Activated CD4-positive, CD25-positive, alpha-beta regulatory T cell (primary cell): ENCODE data around the gene MID1.
"Not testable (repeated sequence)": the region's sequence is repeated elsewhere in the genome, so short reads cannot be mapped to it uniquely, and the experiment has no call there.

ENCODE experiments used
- DNase-seq, 4 experiments: peaks; one replicate each; lab custom pipeline; 2025; lab: John Stamatoyannopoulos, UW

MID1 gene

GRCh38 chrX:10617186-10617998, 3.0 kb downstream of the MID1 start:
- DNase-seq = no peak

- DNase-seq = no peak
Measured at GRCh38 chrX:10615931-10616774, 4.2 kb downstream of the MID1 start.

DNA sequence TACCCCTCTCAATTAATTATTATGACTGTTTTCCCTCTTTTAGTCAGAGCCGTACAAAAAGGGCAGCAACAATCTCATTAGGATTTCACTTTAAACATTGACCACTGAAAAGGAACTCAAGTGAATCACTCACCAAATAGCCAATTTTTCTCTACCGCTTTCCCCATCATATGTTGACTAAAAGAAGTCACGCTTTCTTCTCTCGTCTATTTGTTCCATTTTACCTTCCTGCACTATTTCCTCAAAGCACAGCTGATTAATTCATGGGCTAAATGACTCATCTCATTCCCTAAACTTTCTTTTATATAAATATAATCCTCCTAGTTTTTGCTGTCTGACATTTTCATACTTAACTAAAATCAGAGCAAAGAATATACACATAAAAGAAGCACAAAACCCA, 8.2 kb downstream of the MID1 start:
- DNase-seq = no peak

DNA sequence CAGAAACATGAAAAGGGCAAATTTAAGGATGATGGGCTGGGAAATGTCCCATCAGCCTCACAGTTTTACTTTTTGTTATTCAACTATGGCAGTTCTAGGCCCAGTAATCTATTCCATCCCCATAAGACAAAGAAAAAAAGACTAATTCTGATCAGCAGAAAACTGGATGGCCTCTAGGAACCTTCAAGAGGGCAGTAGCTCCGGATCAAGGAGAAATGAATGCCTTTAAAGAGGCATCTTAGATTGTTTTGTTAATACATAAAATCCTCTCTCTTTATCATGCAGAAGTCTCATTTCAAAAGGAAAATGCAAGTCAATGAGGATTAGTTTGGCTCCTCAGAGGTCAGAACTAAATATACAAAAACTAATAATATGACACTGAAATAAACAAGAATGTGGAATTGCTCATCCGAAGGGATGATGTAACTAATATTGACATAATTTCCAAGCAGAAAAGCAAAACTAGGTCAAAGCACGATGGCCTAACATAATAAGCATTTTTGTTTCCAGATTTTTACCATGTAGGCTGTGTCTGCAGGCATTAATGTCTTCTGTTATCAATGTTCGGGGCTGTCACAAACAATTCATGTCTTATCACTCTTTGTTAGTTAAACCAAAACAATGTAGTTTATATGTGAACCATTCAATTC, 8.8 kb downstream of the MID1 start:
- no peak for DNase-seq

DNA sequence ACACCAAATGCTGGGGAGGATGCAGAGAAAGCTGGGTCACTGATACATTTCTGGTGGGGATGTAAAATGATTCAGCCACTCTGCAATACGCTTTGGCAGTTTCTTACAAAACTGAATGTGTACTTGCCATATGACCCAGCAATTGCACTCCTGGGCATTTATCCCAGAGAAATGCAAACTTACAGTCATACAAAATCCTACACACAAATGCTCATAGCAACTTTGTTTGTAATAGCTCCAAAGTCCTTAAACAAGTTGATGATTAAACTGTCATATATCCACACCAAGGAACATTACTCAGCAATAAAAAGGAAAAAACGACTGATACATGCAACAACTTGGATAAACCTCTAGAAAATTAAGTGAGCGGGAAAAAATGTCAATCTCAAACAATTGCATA, 12.3 kb downstream of the MID1 start:
- DNase-seq = no peak

- DNase-seq = no peak
Measured at GRCh38 chrX:10607233-10607632, 13.2 kb downstream of the MID1 start.

DNA sequence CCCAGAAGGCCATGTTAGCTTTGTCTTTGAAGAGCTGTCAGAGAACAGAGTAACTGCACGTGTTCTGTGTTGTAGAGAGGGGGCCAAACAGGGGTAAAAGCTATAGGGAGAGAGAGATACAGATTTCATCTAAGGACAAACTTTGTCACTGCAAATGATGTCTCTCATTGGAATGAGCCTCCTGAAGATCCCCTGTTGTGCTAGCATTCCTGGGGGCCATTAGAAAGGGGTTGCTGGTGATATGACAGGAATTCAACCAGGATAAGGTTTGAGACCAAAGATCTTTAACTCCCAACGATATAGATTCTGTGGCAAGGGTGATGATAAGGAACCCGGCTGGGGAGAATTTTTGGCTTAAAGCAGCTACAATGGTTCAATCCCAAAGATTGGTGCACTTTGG, 16.8 kb downstream of the MID1 start:
- DNase-seq = no peak

DNA sequence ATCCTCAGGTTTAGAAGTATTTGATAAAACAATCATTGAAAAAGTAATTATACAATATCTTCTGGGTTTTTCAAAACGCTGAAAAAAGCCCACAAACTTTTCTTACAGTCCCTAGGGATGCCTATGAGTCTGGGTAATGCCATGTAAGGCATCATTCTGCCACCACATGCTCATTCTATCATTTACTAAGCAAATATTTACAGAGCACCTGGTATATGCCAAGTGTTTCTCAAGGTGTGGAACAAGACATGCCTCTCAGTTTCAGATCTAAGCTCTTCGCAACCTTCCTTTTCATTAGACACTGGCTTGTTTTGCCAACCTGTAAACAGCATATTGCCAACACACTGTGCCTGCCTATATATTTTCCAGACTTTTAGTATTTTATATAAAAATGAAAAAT, 17.7 kb downstream of the MID1 start:
- DNase-seq = no peak

DNA sequence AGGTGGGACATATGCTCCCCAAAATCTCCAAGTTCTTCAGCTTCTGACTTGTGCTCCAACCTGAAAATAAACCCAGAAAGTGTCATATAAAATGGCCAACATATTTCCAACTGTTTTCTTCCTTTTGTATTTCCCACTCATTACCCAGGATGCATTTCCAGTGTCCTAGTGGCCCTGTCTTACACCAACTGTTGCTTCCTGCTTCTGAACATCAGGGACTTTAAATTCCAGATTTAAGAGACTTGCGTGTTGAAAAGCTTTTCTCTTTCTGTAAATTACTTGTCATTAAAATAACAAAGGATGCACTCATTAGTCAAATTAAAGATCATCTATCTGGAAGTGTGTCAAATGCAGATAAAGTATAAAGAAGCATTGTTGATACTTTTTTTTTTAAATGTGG, 19.9 kb downstream of the MID1 start:
- no peak for DNase-seq

- no peak for DNase-seq
Measured at GRCh38 chrX:10598540-10598939, 21.8 kb downstream of the MID1 start.

- no peak for DNase-seq
Measured at GRCh38 chrX:10597871-10598270, 22.5 kb downstream of the MID1 start.

- DNase-seq = no peak
Measured at GRCh38 chrX:10591363-10592335, 28.7 kb downstream of the MID1 start.

GRCh38 chrX:10589787-10590186, 30.6 kb downstream of the MID1 start:
- DNase-seq = not testable (repeated sequence)

DNA sequence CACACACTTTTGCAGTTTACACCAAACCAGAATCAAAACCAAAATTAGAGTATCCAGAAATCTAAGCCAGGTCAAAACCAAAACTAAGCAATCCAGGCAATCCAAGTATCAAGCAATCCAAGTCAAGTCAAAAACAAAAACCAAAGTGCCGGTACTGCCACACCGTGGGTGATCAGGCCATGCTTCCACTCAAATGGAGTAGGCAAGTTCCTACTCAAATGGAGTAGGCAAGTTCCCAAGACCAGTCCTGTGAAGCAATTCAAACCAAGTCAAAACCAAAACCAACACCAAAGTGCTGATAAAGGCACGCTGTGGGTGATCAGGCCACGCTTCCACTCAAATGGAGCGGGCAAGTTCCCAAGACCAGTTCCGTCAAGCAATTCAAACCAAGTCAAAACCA, 31.3 kb downstream of the MID1 start:
- DNase-seq = no peak

DNA sequence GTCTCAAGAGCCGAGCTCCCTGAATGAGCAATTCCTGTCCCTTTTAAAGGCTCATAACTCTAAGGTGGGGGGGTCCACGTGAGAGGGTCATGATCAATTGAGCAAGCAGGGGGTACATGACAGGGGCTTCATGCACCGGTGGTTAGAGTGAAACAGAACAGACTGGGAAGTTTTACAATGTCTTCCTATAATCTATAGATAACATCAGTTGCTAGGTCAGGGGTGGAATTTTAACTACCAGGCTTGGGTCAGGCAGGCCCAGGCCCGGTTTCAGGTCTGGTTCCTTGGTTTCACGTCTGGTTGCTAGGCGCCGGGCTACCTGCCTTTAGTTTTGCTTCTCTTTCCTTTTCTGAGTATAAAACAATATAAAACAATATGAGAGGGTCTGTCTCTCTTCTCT, 35.5 kb downstream of the MID1 start:
- not testable (repeated sequence) for DNase-seq

DNA sequence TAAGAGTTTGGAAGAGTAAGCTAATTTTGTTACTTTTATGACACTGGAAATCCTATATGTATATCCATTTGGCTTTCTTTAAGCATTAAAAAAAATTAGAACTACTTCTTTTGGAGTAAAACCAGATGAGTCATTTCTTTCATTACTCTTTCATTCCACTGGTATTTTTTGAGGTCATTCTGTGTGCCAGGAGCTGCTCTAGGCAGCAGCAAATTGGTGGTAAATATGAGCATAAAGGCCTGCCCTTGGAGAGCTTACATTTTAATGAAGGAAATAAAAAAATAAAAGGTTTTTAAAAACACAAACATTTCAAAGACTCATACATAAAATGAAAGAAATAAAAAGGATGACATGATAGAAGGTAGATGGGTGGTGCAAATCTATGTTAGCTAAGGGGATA, 37.4 kb downstream of the MID1 start:
- no peak for DNase-seq

DNA sequence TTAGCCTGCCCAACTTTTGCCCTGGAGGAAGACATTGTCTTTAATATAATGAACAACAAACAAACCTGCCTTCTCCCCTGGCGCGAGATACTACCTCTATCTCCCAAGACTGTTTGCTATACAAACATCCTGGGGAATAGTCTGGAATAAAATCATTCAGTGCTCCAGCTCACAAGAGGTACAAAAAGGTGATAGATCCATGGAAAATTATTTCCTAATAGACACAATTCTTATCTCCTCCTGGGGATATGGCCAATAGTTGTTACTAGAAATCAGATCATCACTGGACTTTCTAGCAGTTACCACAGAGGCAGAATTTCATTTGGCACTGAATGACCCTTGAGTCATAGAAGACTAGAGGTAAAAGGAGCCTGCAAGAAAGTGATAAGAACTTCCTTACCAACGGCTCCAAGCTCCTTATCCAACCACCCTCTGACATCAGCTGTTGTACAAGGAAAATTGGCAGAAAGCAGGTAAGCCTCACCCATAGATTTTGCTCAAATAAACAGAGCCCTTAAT, 38.1 kb downstream of the MID1 start:
- DNase-seq = no peak

DNA sequence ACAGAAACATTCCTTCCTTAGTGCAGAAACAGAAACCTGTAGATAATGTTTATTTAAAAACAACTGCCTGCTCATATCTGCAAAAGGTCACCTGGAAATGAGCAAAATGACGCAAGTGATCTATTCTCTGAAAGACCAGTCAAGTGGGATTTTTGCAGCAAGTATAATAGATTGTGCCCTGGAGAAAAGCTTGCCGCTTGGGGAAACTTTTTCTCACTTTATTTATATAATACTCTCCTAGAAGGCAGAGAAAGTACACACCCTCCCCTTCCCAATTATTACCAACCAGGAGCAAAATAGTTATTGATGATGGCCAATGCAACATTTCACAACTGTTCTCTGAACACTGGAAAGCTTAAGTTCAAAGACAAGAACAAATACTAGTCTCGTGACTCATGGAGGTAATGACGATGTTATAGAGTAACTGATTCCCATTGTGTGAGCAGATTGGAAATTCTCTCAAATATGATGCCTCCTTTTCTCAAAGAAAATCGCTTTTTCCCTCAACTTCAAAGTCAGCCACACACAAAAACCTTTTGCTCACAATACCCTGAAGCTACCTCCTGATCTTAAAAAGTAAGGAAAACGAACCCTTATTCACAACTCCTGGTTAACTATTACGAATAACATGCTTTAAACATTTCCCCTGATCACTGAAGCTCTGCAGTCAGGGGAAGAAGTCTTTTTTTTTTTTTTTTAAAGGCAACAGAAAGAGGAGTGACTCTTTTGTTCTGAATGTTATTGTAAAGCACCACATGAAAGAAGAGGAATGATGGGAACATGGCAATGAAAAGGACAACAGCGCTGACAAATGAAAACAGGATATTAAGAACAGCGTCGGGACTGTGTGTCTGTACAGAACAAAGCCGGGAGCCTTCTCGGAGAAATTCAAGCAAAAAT, 41.0 kb downstream of the MID1 start:
- DNase-seq = no peak

- no peak for DNase-seq
Measured at GRCh38 chrX:10578527-10578926, 41.9 kb downstream of the MID1 start.

DNA sequence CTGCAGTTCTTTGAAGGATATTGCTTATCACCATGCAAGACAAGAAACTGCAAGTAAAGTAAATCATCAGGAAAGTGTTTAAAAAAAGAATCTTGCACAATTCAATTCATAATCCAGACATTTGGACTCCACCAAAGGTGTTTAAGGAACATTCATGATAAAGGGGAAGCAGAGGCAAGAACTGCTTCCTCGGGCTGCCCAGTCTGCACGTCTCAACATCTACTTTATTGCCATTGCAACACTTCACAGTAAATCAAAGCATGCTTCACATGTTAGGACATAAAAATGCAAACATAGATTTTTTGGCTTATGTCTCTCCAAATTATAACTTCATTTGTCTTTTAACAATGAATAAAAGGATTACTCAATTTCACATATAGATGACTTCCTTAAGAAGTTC, 42.5 kb downstream of the MID1 start:
- DNase-seq = no peak
